OCI-LY7 (cell line): ENCODE data around the gene ALKAL2. TPM values are rescaled to one million over a fixed set of nuclear protein-coding genes. Genes with fewer than 3 reads are reported as not detected.

ENCODE experiments used
- BruUV-seq: library from RNA; stranded (reverse); fragments of 400-500 nt; replicated peaks from 2 replicates; lab custom pipeline; 2021; lab: Mats Ljungman, UMichigan
- CTCF ChIA-PET: fragments of 300-600 bp; sonication (Branson Sonifier 250); formaldehyde crosslinking; loops from one replicate; lab custom pipeline; 2022; ENCODE audit warnings: antibody characterized with exemption; ENCODE audit not compliant: unreplicated experiment; lab: Charles Lee
- POLR2A ChIA-PET: fragments of 300-600 bp; sonication (Branson Sonifier 250); formaldehyde crosslinking; loops from one replicate; lab custom pipeline; 2022; ENCODE audit warnings: antibody characterized with exemption; lab: Charles Lee
- DNase-seq: peaks from one replicate; pipeline ENCODE4 v3.0.0-alpha.2; 2015; ENCODE audit warnings: low spot score
- H2AFZ ChIP-seq: fragments of 200-600 bp; sonication (generic), shearing (Covaris generic); 2 replicates; pipeline ENCODE4 v1.6.1; 2014; ENCODE audit warnings: mild to moderate bottlenecking, antibody characterized with exemption, low read length, moderate library complexity
- H3K27ac ChIP-seq: fragments of 200-600 bp; sonication (generic); 2 replicates; pipeline ENCODE4 v1.5.1; 2014; ENCODE audit warnings: mixed run types, low read depth, mild to moderate bottlenecking, moderate library complexity, low read length, inconsistent platforms; ENCODE audit not compliant: poor library complexity, severe bottlenecking
- H3K36me3 ChIP-seq: fragments of 200-600 bp; sonication (generic); 2 replicates; pipeline ENCODE4 v1.6.1; 2014; ENCODE audit warnings: mild to moderate bottlenecking, antibody characterized with exemption, low read length, moderate library complexity, mixed read lengths; ENCODE audit not compliant: insufficient read depth
- H3K4me1 ChIP-seq: fragments of 200-600 bp; sonication (generic); 2 replicates; pipeline ENCODE4 v1.5.1; 2014; ENCODE audit warnings: mild to moderate bottlenecking, low read length; ENCODE audit not compliant: insufficient read depth, poor library complexity, severe bottlenecking
- H3K4me2 ChIP-seq: fragments of 200-600 bp; sonication (generic); 2 replicates; pipeline ENCODE4 v1.6.1; 2014; ENCODE audit warnings: mild to moderate bottlenecking, low read length
- H3K4me3 ChIP-seq: fragments of 200-600 bp; sonication (generic); 2 replicates; pipeline ENCODE4 v1.5.1; 2014; ENCODE audit warnings: mild to moderate bottlenecking, low read depth, low read length; ENCODE audit not compliant: poor library complexity, severe bottlenecking
- H3K79me2 ChIP-seq: fragments of 200-600 bp; sonication (generic); 2 replicates; pipeline ENCODE4 v1.6.1; 2016; ENCODE audit warnings: low read depth, mild to moderate bottlenecking, low read length, moderate library complexity, mixed read lengths; ENCODE audit not compliant: insufficient read depth
- H3K9me2 ChIP-seq: fragments of 200-600 bp; sonication (generic); 2 replicates; pipeline ENCODE4 v1.6.1; 2016; ENCODE audit warnings: mild to moderate bottlenecking, low read length, mixed read lengths; ENCODE audit not compliant: insufficient read depth
- H3K9me3 ChIP-seq: fragments of 200-600 bp; sonication (generic); 2 replicates; pipeline ENCODE4 v1.6.1; 2014; ENCODE audit warnings: mild to moderate bottlenecking, mixed run types, low read length, mixed read lengths
- H4K20me1 ChIP-seq: fragments of 200-600 bp; sonication (generic); 2 replicates; pipeline ENCODE4 v1.6.1; 2014; ENCODE audit warnings: mild to moderate bottlenecking, antibody characterized with exemption, low read length, moderate library complexity, mixed read lengths; ENCODE audit not compliant: insufficient read depth
- CTCF ChIP-seq: fragments of 200-600 bp; sonication (generic); conservative IDR thresholded peaks from 2 replicates; pipeline ENCODE4 v1.5.1; 2014; ENCODE audit warnings: mild to moderate bottlenecking, antibody characterized with exemption, low read length, moderate library complexity, mixed read lengths
- EZH2phosphoT487 ChIP-seq: fragments of 200-600 bp; sonication (generic); IDR thresholded peaks from 2 replicates; pipeline ENCODE4 v1.6.1; 2018; ENCODE audit warnings: low read depth, borderline replicate concordance, mild to moderate bottlenecking, mixed run types, antibody characterized with exemption, low read length, moderate library complexity, mixed read lengths
- intact Hi-C: fragments of 100-400 bp; cut with micrococcal nuclease; formaldehyde crosslinking; loops from one replicate; pipeline ENCODE4 v1.10.0; 2022; ENCODE audit not compliant: unreplicated experiment
- total RNA-seq, 2 experiments: library from RNA; depleted of rRNA in 1 of 2; stranded (reverse); fragments of >200 nt in 1 of 2; shearing (Covaris generic) in 1 of 2; gene quantifications; 2 replicates each; pipeline ENCODE4 v1.2.3, GENCODE V29; 2014 to 2022

ALKAL2 gene
- total RNA-seq, 2 experiments from 2014 or later: not detected

DNA sequence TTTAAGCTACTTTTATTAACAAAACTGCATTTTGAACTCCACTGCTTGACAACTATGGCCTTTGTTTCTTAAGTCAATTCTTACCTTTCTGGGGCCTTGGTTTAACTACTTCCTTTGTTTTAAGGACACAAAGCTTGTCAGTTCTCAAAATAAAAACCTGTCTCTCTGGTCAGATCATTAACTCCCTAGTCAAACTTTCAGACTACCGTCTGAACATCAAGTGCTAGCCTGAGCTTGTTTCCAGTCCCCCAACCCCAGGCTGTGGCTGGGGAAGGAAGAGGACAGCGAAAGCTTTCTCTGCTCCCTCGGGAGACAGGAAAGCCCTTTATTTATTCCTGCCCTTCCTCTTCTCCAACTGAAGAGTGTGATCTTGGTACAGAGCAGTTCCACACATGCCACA lies 25.8 kb downstream of the ALKAL2 start:
- BruUV-seq: no TSS peak
- H3K4me2 ChIP-seq: no peak overlapping the region
- H3K27ac ChIP-seq: no peak overlapping the region
- H3K4me3 ChIP-seq: no peak overlapping the region
- H2AFZ ChIP-seq: no peak overlapping the region
- no peak for DNase-seq
- ChIA-PET CTCF (no interaction called here), POLR2A (interaction anchor here (1.0 to 1.8 kb wide), 2 partner anchors 22 to 416 kb away, joined by 3 read pairs; no protein-coding TSS in a partner anchor)
- TF ChIP-seq EZH2phosphoT487 (no peak), CTCF (no peak)
- H4K20me1 ChIP-seq: peaks cover 20% of the 10 kb centered on the region
- peaks cover 23% of the 10 kb centered on the region for H3K79me2 ChIP-seq
- peaks cover 14% of the 10 kb centered on the region for H3K9me3 ChIP-seq
- peaks cover 28% of the 10 kb centered on the region for H3K4me1 ChIP-seq
- intact Hi-C loops: loop anchor here (10.0 kb wide), 1 partner anchor 173 kb away; no protein-coding TSS in a partner anchor
- peaks cover 7% of the 10 kb centered on the region for H3K36me3 ChIP-seq
- H3K9me2 ChIP-seq: no peaks in the 10 kb centered on the region

GRCh38 chr2:260507-261161 lies 27.3 kb downstream of the ALKAL2 start:
- Histone ChIP-seq H3K4me1 (peaks cover 13% of the 10 kb centered on the region), H3K79me2 (peaks cover 8% of the 10 kb centered on the region), H4K20me1 (peaks cover 5% of the 10 kb centered on the region; the same call in 1 of the 2 replicates), H3K36me3 (no peaks in the 10 kb centered on the region), H3K4me3 (no peak overlapping the region), H3K4me2 (no peak overlapping the region), H3K27ac (no peak overlapping the region), H3K9me3 (peaks cover 14% of the 10 kb centered on the region), H3K9me2 (no peaks in the 10 kb centered on the region), H2AFZ (no peak overlapping the region)
- no peak for DNase-seq
- TF ChIP-seq EZH2phosphoT487: no peak
- no peak for TF ChIP-seq CTCF
- POLR2A ChIA-PET: interaction anchor here (1.8 kb wide), 1 partner anchor 21 kb away, joined by 3 read pairs; no protein-coding TSS in a partner anchor
- BruUV-seq: no TSS peak
- intact Hi-C loops: loop anchor here (10.0 kb wide), 1 partner anchor 174 kb away; no protein-coding TSS in a partner anchor
- CTCF ChIA-PET: no interaction called here

GRCh38 chr2:259789-260331 lies 28.0 kb downstream of the ALKAL2 start:
- no peak overlapping the region for H3K27ac ChIP-seq
- H4K20me1 ChIP-seq: no peaks in the 10 kb centered on the region
- BruUV-seq: no TSS peak
- no peak for DNase-seq
- no peaks in the 10 kb centered on the region for H3K36me3 ChIP-seq
- intact Hi-C loops: loop anchor here (10.0 kb wide), 1 partner anchor 175 kb away; no protein-coding TSS in a partner anchor
- H3K9me2 ChIP-seq: no peaks in the 10 kb centered on the region
- no peak overlapping the region for H3K4me3 ChIP-seq
- CTCF ChIA-PET: no interaction called here
- H2AFZ ChIP-seq: no peak overlapping the region
- H3K4me2 ChIP-seq: no peak overlapping the region
- TF ChIP-seq EZH2phosphoT487 (no peak), CTCF (no peak)
- peaks cover 12% of the 10 kb centered on the region for H3K4me1 ChIP-seq
- H3K79me2 ChIP-seq: peaks cover under 1% of the 10 kb centered on the region; the same call in 1 of the 2 replicates
- POLR2A ChIA-PET: no interaction called here
- H3K9me3 ChIP-seq: peaks cover 14% of the 10 kb centered on the region
